ENCODE results near the gene TTC24. TPM values are rescaled to one million over a fixed set of nuclear protein-coding genes. Genes with fewer than 3 reads are reported as not detected.

TTC24 gene
- total RNA-seq, 4 donors from 2014 or later = not detected

DNA sequence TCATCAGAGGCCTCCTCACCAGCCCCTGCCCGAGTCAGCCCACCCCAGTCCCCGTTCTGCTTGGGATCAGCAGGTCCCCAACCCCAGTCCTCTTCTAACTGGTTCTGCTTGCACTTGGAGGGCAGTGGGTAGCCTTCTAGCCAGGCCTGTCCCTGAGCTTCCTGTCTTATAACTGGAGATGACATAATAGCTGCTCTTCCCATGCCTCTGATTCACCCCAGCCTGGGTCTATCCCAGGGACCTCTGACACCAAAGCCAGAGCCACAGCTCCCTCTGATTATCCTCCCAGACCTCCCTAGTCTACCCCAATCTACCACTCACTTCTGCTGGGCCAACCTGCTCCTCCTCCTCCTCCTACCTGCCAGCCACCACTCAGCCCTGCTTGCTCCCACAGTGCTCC is 38.6 kb upstream of the TTC24 start:
- H3K27me3 ChIP-seq = no peaks in the 10 kb centered on the region
- no peaks in the 10 kb centered on the region for H3K36me3 ChIP-seq
- H3K27ac ChIP-seq = no peak overlapping the region
- TF ChIP-seq POLR2A (IDR thresholded peaks at IDR 0.05) (no peak), EP300 (IDR thresholded peaks at IDR 0.05; ENCODE audit: low read depth) (no peak), CTCF (IDR thresholded peaks at IDR 0.05) (no peak), POLR2AphosphoS5 (IDR thresholded peaks at IDR 0.05) (no peak)
- DNase-seq = no peak
- WGBS, 2 donors (ENCODE audit: low coverage in 1 of 2) = 93% methylated on average over 2 of the region's 2 CpGs; no CpG with 5 or more reads in 1 of the 2 donors
- in situ Hi-C loops (cut with MboI; ENCODE audit: low pct_ligation_motif_present in 1 of 4, low pct_unique_long_range_greater_than_20kb in 1 of 4, low sequenced_read_pairs in 3 of 4) (no loop called here), intact Hi-C loops (cut with DNase I; ENCODE audit: low total_unique reads) (no loop called here)
- H3K4me1 ChIP-seq = no peaks in the 10 kb centered on the region
- no peaks in the 10 kb centered on the region for H3K9me3 ChIP-seq
- no peak overlapping the region for H3K4me3 ChIP-seq

GRCh38 chr1:156543066-156543465 is 36.5 kb upstream of the TTC24 start:
- Histone ChIP-seq H3K4me1 (no peaks in the 10 kb centered on the region), H3K27me3 (no peaks in the 10 kb centered on the region), H3K4me3 (no peak overlapping the region), H3K36me3 (no peaks in the 10 kb centered on the region), H3K9me3 (no peaks in the 10 kb centered on the region), H3K27ac (no peak overlapping the region)
- 83 to 92% methylated on average over 1 of the region's 1 CpG for WGBS, 2 donors (ENCODE audit: low coverage in 1 of 2)
- no peak for TF ChIP-seq POLR2A (IDR thresholded peaks at IDR 0.05)
- TF ChIP-seq EP300 (IDR thresholded peaks at IDR 0.05; ENCODE audit: low read depth) = no peak
- TF ChIP-seq CTCF (IDR thresholded peaks at IDR 0.05) = no peak
- no peak for TF ChIP-seq POLR2AphosphoS5 (IDR thresholded peaks at IDR 0.05)
- in situ Hi-C loops (cut with MboI; ENCODE audit: low pct_ligation_motif_present in 1 of 4, low pct_unique_long_range_greater_than_20kb in 1 of 4, low sequenced_read_pairs in 3 of 4) (no loop called here), intact Hi-C loops (cut with DNase I; ENCODE audit: low total_unique reads) (no loop called here)
- no peak for DNase-seq

GRCh38 chr1:156544592-156545102 is 34.9 kb upstream of the TTC24 start:
- no peaks in the 10 kb centered on the region for H3K4me1 ChIP-seq
- no peaks in the 10 kb centered on the region for H3K27me3 ChIP-seq
- H3K9me3 ChIP-seq = no peaks in the 10 kb centered on the region
- H3K4me3 ChIP-seq = no peak overlapping the region
- H3K27ac ChIP-seq = no peak overlapping the region
- WGBS, 2 donors (ENCODE audit: low coverage in 1 of 2) = 98% methylated on average over 3 of the region's 3 CpGs; no CpG with 5 or more reads in 1 of the 2 donors
- TF ChIP-seq POLR2AphosphoS5 (IDR thresholded peaks at IDR 0.05) (no peak), EP300 (IDR thresholded peaks at IDR 0.05; ENCODE audit: low read depth) (no peak), CTCF (IDR thresholded peaks at IDR 0.05) (no peak), POLR2A (IDR thresholded peaks at IDR 0.05) (no peak)
- in situ Hi-C loops (cut with MboI; ENCODE audit: low pct_ligation_motif_present in 1 of 4, low pct_unique_long_range_greater_than_20kb in 1 of 4, low sequenced_read_pairs in 3 of 4) = no loop called here
- no peaks in the 10 kb centered on the region for H3K36me3 ChIP-seq
- intact Hi-C loops (cut with DNase I; ENCODE audit: low total_unique reads) = no loop called here
- no peak for DNase-seq

DNA sequence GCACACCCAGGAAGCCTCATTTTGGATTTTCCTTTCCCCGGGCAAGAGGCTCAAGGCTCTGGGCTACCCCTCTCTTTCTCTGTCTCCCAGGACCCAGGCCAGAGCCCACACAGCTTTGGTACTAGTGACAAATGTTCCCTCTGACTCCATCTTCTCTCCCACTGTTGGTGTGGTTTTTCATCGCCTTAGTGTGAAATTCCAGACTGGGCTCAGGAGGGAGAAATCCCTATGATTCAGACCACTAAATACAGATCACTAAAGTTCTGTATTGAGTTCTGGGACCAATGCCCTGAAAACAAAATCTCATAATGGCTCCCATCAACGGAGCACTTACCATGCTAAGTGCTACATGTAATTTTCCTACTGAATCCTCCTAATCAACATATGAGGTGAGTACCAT is 33.3 kb upstream of the TTC24 start:
- no peaks in the 10 kb centered on the region for H3K4me1 ChIP-seq
- H3K27me3 ChIP-seq = no peaks in the 10 kb centered on the region
- no peak overlapping the region for H3K27ac ChIP-seq
- 98% methylated on average over 3 of the region's 3 CpGs; no CpG with 5 or more reads in 1 of the 2 donors for WGBS, 2 donors (ENCODE audit: low coverage in 1 of 2)
- TF ChIP-seq POLR2A (IDR thresholded peaks at IDR 0.05) (no peak), POLR2AphosphoS5 (IDR thresholded peaks at IDR 0.05) (no peak), EP300 (IDR thresholded peaks at IDR 0.05; ENCODE audit: low read depth) (no peak), CTCF (IDR thresholded peaks at IDR 0.05) (no peak)
- H3K9me3 ChIP-seq = no peaks in the 10 kb centered on the region
- intact Hi-C loops (cut with DNase I; ENCODE audit: low total_unique reads) = no loop called here
- no peak for DNase-seq
- H3K4me3 ChIP-seq = no peak overlapping the region
- no peaks in the 10 kb centered on the region for H3K36me3 ChIP-seq
- in situ Hi-C loops (cut with MboI; ENCODE audit: low pct_ligation_motif_present in 1 of 4, low pct_unique_long_range_greater_than_20kb in 1 of 4, low sequenced_read_pairs in 3 of 4) = no loop called here
